ENCODE results near the gene PTH2R.
"Not testable (repeated sequence)": the region's sequence is repeated elsewhere in the genome, so short reads cannot be mapped to it uniquely, and the experiment has no call there.

PTH2R gene

DNA sequence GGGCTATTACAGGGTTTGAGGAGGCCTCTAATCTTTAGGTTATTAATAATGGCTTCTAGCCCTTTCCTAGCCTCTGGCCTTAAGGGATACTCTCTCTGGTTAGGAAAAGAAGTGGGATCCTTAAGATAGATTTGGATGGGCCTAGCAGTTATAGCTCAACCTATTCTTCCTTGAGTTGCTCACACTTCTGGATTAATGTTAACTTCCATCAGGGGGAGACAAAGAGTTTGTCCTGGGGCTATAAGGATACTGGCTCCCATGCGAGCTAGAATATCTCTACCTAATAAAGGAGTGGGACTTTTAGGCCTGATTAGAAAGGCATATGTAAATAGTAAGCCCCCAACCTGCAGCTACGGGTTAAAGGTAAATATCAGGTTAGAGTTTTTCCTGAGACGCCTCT lies 14.3 kb upstream of the PTH2R start:
- DNase-seq (ENCODE audit: low read depth, low spot score) = no peak

DNA sequence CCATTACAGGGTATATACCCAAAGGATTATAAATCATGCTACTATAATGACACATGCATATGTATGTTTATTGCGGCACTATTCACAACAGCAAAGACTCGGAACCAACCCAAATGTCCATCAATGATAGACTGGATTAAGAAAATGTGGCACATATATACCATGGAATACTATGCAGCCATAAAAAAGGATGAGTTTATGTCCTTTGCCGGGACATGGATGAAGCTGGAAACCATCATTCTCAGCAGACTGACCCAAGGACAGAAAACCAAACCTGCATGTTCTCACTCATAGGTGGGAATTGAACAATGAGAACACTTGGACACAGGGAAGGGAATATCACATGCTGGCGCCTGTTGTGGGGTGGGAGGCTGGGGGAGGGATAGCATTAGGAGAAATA lies 9.8 kb upstream of the PTH2R start:
- DNase-seq (ENCODE audit: low read depth, low spot score) = not testable (repeated sequence)

DNA sequence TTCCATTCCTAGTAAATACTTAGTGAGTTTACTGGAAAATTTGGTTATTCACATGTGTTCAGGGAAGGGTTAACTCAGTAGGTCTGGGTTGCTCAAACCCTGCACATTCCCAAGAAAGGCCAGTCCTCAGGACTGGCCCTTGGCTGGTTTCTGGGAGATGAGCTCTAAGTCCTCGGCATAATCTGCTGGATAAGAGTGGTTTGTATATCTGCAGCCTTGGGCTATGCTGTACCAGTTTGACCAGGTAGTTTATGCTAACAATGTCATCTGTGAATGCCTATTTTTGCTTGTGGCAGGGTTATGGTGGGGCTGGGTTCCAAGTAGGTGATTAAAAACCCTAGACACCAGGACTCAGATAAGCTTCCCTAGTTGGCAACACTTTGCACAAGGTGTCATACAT lies 7.4 kb upstream of the PTH2R start:
- no peak for DNase-seq (ENCODE audit: low read depth, low spot score)

DNA sequence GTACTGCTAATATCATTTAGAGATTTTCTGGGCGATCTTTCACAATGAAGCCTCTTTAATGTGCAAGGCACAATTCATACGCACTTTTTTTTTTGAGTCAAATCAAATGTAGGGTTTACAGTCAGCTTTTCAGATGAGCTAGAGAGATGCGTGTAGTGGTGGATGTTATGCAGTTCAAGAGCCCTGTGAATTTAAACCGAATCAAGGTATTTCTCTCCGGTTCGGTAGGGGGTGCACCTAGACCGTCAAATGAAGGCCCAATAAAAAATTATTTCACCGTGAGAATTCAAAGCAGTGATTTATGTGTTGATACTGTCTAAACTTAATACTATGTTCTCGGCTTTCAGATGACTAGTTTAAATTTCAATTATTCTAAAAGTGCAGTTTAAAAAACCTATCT lies 1.1 kb downstream of the PTH2R start:
- DNase-seq (ENCODE audit: low read depth, low spot score) = no peak

DNA sequence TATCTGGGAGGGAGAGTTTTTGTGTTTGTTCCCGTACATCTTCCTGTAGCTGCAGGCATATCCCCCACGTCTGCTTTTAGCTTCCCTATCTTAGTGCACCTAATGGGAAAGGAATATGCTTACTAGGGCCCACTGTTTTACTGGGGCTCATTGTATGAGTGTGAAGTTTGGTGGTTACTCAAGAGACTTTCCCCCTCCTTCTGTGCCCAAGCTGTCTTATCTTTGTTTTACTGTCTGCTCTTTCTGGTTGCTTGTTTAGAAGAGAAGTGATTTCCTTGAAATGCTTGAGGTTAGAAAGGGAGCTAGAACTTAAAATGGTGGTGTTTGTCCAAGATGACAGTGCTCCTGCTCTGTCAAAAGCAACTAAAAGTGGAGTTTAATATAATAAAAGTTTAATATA lies 7.3 kb downstream of the PTH2R start:
- DNase-seq (ENCODE audit: low read depth, low spot score) = no peak

DNA sequence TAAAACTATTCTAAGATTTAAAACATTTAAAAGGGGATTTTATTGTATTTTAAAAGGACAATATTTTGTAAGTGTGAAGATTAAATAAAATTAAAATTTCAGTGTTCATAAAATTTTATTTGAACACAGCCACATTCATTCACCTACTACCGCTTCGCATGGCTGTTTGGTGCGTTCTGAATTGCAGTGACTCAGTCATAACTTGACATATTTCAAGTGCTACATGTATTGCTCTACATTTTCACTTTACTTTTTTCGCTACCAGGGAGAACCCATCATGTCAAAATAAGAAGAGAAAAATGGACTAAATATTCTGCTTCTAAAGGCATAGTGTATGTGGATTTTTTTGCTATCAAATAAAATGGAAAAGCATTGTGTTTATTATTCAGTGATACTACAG lies 8.7 kb downstream of the PTH2R start:
- no peak for DNase-seq (ENCODE audit: low read depth, low spot score)

DNA sequence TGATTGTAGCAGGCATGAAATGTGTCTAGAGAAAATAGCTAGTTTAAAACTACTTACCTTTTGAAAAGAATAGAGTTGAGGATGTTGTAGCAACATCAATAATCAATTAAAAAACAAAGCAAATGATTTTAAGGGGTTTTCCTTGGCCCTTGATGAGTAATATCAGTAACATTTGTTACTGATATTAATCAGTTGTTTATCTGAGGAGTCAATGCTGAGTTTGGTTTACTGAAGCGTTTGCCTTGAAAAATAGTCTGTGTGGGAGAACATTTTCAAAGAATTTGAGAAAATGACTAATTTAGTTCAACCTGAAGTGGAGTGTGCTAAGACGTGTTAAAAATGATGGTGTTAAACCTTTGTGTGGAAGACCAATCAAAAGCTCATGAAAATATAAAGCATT lies 9.3 kb downstream of the PTH2R start:
- no peak for DNase-seq (ENCODE audit: low read depth, low spot score)

DNA sequence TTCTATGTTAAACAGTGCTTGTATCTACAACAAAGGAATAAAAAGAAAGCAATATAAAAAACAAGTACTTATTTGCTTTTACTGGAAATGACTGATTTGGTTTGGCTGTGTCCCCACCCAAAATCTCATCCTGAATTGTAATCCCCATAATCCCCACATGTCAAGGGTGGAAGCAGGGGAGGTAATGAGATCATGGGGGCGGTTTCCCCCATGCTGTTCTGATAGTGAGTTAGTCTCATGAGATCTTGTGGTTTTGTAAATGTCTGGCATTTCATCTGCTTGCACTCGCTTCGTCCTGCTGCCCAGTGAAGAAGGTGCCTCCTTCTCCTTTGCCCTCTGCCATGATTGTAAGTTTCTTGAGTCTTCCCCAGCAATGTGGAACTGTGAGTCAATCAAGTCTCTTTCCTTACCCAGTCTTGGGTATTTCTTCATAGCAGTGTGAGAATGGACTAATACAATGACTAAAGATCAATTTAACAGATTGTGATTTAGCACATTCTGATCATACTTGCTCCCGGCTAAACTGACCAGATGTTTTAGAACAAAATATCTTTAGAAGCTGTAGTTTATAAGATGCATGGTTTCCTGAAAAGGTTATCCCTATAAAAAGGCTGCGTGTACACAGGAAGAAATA lies 19.9 kb downstream of the PTH2R start:
- DNase-seq (ENCODE audit: low read depth, low spot score) = no peak

DNA sequence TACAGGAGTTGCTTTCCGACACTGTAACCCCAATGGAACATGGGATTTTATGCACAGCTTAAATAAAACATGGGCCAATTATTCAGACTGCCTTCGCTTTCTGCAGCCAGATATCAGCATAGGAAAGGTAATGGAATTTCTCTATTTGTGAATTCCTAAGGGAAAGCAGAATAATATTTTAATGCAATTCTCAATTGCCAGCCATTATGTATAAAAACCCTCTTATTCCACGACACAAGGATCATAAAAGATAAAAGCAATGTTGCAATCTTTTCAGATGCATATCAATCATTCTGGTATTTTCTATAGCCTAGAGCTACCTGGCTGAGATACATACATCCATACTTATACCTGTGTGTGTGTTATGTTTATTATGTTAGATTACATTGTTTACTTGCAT lies 31.2 kb downstream of the PTH2R start:
- no peak for DNase-seq (ENCODE audit: low read depth, low spot score)

DNA sequence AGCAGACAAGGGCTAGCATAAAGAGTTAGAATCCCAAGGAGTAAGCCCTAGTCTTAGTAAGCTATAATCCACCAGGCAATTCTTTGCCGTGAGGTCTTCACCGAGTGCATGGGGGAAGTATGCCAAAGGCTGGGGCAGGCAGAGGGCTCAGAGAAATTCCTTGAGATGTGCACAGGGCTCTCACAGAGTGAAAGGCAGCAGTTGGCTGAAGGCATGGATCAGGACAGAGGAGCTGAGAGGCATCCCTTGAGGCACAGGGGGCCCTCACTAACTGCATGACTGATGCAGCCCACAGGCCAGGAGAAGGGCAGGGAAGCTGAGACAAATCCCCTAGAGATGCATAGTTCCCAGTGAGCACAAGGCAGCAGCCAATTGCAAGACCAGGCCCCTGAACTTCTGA lies 34.1 kb downstream of the PTH2R start:
- DNase-seq (ENCODE audit: low read depth, low spot score) = no peak

DNA sequence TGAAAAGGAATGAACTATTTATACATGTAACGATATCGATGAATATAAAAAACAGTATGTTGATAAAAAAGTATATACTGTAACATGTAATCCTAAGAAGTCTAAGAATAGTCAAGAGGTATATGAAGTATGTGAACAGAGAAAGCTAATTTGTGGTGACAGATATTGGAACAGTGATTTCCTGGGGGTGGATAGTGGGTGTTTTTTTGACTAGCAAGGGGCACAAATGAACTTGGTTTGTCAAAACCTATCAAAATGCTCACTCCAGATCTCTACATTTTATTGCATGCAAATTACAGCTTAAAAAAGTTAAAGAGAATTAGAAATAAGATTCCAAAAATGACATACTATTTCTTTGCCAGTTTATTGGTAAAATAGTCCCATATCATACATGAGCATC lies 35.4 kb downstream of the PTH2R start:
- DNase-seq (ENCODE audit: low read depth, low spot score) = no peak

DNA sequence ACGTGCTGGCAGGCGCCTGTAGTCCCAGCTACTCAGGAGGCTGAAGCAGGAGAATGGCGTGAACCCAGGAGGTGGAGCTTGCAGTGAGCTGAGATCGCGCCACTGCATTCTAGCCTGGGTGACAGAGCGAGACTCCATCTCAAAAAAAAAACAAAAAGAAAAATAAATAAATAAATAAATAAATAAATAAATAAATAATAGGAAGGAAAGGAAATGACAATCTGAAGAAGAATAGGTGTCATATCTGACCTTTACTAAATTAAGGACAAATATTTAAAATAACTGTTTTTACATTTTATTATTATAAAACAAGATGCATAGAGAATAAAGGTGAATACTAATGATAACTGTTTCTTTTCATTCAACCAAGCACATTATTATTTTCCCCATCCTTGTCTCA lies 40.9 kb downstream of the PTH2R start:
- DNase-seq (ENCODE audit: low read depth, low spot score) = not testable (repeated sequence)

DNA sequence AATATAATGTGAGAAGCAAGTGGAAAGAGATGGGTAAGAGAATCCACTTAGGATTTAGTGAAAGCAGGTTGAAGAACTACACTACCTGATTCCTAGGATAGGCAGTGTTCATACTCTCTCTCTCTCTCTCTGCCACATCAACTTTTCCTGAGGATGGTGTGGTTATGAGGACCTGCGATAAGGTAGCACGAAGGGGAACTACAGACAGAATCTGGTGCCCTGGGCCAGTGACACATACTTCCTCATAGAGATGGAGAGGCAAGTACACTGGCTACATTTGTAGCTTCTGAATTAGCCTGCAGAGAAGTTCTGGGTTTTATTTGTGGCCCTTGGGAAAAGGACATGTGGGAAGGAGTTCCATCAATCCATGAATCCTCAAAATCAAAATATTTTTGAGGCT lies 44.5 kb downstream of the PTH2R start:
- DNase-seq (ENCODE audit: low read depth, low spot score) = no peak

DNA sequence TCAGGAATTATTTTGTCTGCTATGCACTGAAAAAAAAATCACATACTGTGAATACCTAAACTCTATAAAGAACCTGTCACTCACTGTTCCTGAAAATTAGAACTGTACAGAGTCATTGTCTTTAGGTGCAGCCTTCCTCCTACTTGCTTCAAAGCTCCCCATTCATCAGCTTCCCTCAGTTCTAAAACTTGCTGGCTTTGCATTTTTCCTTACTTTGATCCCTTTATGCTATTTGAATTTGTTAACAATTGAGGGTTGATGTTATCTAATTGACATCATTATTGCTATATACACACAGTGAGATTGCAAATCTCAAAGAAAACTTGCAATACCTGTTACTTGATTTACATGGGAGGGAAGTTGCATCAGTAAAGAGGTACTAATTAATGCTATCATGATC lies 48.3 kb downstream of the PTH2R start:
- DNase-seq (ENCODE audit: low read depth, low spot score) = no peak

DNA sequence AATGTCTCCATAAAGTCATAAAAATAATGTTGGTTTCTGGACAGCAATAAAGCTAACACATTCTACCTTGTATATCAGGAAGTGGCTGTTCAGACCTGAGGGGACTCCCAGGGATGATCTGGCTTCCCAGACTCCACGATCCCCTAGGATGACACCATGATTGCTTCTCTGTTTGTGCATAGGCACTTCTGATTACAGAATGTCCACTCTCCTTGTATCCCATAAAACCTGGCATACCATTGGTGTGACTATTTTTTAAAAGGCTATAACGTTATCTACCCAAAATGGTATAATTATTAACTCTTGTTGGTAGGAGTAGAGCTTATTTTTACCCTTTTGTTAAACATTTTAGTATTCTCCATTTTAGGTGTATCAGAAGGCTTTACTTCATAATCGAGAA lies 57.1 kb downstream of the PTH2R start:
- DNase-seq (ENCODE audit: low read depth, low spot score) = no peak

DNA sequence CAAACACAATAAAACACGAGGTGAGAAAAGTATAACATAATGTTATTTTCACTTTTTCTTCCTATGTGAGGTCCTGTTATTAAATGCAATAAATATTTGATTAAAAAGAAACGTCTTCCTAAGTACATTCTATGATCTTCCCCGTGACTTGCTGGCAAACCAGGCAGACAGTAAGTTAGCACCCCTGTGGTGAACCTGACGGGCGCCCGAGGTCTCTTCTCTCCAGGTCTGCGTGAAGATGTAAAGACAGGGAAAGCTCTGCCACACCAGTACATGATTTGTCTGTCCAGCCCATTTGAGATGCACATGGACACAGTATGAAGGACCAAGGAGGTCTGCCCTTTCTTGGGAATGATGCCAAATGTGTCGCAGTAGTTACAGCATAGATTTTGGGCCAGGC lies 57.6 kb downstream of the PTH2R start:
- no peak for DNase-seq (ENCODE audit: low read depth, low spot score)

DNA sequence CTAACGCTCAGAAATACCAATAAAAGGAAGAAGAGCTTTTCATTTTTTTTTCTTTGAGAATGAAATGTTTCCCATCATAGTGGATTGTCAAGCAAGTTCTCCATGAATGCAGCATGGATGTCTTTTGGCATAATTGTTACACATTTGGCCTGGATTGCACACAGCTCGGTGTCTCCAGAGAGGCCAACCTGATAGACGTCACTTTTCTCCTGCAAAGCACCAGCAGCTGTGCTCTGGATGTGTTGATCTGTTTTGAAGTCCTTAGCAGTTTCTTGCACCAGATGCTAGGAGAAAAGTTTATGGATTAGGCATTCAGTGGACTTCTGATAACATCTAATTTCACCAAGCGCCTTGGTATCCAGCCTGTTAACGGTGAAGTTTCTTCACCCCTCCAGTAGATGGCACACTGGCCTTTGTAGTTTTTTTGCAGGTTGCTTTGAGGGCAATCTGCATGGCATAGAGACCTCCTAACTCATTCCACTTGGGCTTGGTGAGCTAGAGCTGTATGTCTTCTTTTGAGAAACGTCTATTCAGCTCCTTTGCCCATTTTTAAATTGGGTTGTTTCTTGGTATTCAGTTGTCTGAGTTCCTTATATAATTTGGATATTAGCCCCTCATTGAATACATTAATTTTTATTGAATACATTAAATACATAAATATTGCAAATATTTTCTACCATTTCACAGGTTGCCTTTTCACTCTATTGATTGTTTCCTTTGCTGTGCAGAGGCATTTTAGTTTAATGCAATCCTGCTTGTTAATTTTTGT lies 59.7 kb downstream of the PTH2R start:
- DNase-seq (ENCODE audit: low read depth, low spot score) = no peak

DNA sequence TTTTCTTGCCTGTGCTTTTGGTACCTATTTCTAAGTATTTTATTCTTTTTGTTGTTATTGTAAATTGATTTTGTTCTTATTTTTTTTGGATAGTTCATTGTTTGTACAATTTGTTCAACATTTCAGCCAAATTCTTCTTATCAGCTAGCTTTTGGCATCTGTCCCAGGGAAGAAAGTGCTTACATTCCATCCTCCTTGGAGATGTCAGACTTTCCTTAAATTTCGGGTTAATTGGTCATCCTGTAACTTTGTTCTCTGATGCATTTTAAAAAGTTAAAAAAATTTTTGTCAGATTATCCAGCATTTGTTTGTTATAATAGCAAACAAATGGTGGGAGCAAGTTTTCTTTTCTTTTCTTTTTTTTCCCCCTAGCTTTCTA lies 60.3 kb downstream of the PTH2R start:
- no peak for DNase-seq (ENCODE audit: low read depth, low spot score)

DNA sequence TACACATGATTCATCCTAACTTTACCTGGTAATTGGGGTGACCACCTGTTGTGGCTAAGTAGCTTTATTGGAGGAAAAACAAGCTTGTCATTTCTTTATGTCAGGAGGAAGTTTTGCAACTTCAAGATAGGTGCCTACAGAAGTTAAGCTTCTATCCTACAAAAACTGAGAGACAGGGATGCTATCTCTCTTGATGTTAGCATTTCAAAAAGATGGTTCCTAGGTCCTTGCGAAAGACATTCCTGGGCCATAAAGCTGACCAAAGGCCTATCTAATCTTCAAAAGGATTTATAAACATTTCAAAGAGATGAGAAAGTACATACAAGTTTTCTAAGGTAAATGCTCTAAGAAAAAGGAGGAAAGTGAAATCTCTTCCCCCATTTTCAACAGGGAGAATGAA lies 61.0 kb downstream of the PTH2R start:
- no peak for DNase-seq (ENCODE audit: low read depth, low spot score)

DNA sequence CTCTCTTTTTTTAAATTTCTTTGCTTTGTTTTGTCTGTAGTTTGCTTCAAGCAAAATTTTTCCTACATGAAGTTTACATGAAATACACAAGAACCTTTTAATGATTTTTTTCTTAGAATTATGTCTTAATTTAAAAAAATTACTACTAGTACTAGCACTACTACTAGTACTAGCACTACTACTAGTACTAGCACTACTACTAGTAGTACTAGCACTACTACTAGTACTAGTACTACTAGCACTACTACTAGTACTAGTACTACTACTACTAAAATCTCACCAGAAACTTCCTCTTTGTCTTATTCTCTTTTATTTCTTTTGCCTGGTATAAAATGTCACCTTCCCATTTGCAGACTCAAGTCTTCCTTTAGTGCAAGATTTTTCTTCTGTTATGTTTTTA lies 71.1 kb downstream of the PTH2R start:
- no peak for DNase-seq (ENCODE audit: low read depth, low spot score)

DNA sequence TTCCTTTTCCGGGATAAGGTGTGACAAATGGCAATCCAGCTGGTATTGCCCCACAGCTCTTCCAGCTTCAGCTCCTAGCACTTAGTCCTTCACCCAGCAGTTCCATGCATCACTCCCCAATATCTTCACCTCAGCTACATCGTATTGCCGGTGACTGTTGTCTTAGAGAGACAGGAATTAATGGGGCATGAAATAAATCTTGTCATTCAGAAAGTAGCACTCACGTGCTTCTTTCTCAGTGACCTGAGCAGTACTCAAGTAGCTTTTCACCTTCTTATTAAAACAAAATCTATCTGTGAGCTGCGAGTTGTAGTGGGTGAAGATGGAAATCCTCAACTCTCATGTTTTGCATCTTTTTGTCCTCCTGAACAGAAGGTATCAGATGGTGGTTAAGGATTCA lies 72.8 kb downstream of the PTH2R start:
- no peak for DNase-seq (ENCODE audit: low read depth, low spot score)

DNA sequence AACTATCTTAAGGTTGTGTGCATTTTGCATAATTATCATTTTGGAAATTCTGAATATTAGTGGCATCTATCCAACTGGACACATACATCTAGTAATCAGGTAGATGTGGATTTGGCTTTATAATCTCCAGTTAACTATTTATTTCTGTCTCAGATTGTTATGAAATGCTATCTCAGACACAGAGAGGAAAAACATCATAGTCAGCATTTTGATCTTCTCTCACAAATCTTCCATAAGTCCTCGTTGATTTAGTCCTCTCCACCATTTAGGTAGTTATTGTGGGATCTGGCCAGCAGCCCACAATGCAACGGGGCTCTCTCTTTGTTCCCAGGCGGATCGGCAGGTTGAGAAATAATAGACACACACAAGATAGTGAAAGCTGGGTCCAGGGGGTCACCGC lies 75.4 kb downstream of the PTH2R start:
- DNase-seq (ENCODE audit: low read depth, low spot score) = not testable (repeated sequence)

DNA sequence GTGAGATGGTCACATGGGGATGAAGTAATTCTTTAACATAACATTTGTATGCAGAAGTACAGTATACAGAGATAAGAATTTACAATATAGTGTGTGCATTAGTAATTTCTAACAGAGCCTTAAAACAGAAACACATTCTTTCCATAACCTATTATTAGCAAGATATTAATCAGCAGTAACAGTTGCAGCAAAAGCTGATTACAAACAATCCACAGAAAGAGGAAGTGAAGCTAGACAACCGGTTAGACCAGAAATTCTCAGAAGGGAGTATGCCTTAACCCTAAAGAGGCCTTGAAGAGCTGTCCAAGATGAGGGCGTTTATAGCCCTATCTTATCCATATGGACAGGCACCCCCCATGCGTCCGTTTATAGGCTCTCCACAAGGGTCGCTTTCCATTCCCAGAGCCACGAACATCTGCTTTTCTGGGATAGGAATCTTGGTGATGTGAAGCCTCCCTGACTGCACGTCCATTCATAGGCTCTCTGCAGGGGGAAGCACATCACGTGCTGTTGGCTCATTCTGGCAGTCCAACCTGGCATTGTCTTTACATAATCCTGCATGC lies 75.9 kb downstream of the PTH2R start:
- DNase-seq (ENCODE audit: low read depth, low spot score) = not testable (repeated sequence)

Data from activated naive CD8-positive, alpha-beta T cell treated with anti-CD3 and anti-CD28 coated beads, Interleukin-2, amount 50 U/mL, for 16 hours (primary cell).